Upper lobe of left lung (tissue), 4 donors: Measurements from ENCODE around the gene DLGAP1.

Experiments
- CTCF ChIP-seq, 6 experiments: fragments of 450-650 bp in 4 of 6; fragments of 200-600 bp in 2 of 6; sonication (generic) in 2 of 6; IDR thresholded peaks; one replicate each; pipeline ENCODE4 v1.5.1; 2016 to 2019; ENCODE audit warnings: antibody characterized with exemption in 6 of 6
- EP300 ChIP-seq, 4 donors: sonication (generic); formaldehyde crosslinking; IDR thresholded peaks; one replicate each; pipeline ENCODE4 v1.5.1; 2017; ENCODE audit warnings: antibody characterized with exemption in 4 of 4, control low read depth in 2 of 4
- POLR2A ChIP-seq, 4 donors: fragments of 450-650 bp; IDR thresholded peaks; one replicate each; pipeline ENCODE4 v1.5.1; 2016 to 2017; ENCODE audit warnings: antibody characterized with exemption in 4 of 4, mild to moderate bottlenecking in 2 of 4
- POLR2AphosphoS5 ChIP-seq, 2 donors: sonication (generic); formaldehyde crosslinking; IDR thresholded peaks; one replicate each; pipeline ENCODE4 v1.5.1; 2017; ENCODE audit warnings: antibody characterized with exemption in 2 of 2

DNA sequence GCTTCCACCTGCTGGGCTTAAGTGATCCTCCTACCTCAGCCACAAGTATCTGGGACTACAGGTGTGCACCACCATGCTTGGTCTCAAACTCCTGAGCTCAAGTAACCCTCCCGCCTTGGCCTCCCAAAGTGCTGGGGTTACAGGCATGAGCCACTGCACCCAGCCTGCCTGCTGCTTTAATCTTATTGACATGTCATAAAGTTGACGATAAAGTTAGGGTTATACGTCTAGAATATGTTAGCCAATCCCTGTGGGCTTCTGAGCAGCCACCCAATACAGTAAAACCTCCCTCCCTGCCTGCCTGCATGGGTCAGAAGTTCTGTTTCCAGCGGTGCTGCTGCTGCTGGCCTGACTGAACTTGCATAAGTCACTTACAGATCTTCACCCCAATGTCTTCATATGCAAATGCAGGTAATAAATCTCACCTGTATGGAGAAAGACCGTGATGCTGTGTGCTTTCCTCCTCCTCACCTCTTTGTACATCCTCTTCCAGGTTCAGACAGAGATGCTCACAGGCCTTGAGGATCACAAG lies 975.1 kb downstream of the DLGAP1 start:
- TF ChIP-seq CTCF (IDR thresholded peaks at IDR 0.05) (no peak), EP300 (IDR thresholded peaks at IDR 0.05) (no peak), POLR2A (IDR thresholded peaks at IDR 0.05) (no peak), POLR2AphosphoS5 (IDR thresholded peaks at IDR 0.05) (no peak)
